RWPE1 (cell line): ENCODE results near the gene TRDN.

Source experiments
- CTCF ChIA-PET: fragments of 350-600 bp; sonication (Branson Sonifier 250); formaldehyde crosslinking; extraction: SDS; loops from one replicate; lab custom pipeline; 2021; lab: Yijun Ruan, JAX
- POLR2A ChIA-PET: fragments of 400-600 bp; formaldehyde crosslinking; extraction: SDS; loops from one replicate; lab custom pipeline; 2020; ENCODE audit warnings: antibody characterized with exemption; ENCODE audit not compliant: low non-redundant PET; lab: Yijun Ruan, JAX
- DNase-seq: peaks from one replicate; pipeline ENCODE4 v3.0.0; 2012; ENCODE audit warnings: low spot score
- H3K27ac ChIP-seq: fragments of 450-650 bp; 2 replicates; pipeline ENCODE4 v1.5.1; 2017
- TF ChIP-seq, protein P1 (sequence below): fragments of 450-650 bp; conservative IDR thresholded peaks from 2 replicates; pipeline ENCODE4 v1.5.1; 2017; ENCODE audit warnings: low read depth, mild to moderate bottlenecking

Gene TRDN

DNA sequence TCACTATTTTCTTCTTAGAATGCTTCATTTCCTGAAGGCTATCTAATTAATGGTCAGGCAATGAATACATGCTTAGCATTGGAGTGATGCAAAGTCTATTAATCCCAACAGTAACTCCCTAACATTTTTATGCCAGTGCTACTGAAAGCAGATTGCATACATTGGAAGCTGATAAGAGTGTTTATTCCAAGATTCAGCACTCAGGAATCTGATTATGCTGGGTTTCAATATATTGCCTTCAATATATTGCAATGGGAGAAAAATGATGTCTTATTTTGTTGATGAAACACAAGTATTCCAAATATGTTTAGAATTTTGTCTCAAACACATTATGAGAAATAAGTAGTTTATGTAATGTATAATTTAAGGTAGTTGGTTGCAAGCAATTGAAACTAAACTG lies 26.7 kb upstream of the TRDN start:
- H3K27ac ChIP-seq = no peak overlapping the region
- TF ChIP-seq, protein P1, sequence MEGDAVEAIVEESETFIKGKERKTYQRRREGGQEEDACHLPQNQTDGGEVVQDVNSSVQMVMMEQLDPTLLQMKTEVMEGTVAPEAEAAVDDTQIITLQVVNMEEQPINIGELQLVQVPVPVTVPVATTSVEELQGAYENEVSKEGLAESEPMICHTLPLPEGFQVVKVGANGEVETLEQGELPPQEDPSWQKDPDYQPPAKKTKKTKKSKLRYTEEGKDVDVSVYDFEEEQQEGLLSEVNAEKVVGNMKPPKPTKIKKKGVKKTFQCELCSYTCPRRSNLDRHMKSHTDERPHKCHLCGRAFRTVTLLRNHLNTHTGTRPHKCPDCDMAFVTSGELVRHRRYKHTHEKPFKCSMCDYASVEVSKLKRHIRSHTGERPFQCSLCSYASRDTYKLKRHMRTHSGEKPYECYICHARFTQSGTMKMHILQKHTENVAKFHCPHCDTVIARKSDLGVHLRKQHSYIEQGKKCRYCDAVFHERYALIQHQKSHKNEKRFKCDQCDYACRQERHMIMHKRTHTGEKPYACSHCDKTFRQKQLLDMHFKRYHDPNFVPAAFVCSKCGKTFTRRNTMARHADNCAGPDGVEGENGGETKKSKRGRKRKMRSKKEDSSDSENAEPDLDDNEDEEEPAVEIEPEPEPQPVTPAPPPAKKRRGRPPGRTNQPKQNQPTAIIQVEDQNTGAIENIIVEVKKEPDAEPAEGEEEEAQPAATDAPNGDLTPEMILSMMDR = no peak
- ChIA-PET POLR2A (no interaction called here), CTCF (no interaction called here)
- DNase-seq = no peak

DNA sequence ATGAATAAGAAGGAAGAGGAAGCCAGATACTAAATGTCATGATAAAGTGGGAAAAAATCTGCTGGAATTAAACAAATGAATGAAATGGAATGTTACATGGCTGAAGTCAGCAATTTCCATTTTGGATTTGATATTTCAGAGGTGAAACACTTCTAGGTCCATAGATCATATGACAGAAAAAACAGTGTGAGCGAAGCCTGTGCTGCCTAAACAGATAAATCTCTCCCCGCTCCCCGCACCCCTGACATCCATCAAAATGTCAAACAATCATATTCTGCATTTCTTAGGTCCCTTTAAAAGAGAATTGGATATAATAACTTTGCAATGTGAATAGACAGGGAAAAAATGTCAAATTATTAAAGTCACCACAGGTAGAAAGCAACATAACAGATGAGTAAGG lies 26.0 kb upstream of the TRDN start:
- ChIA-PET CTCF (no interaction called here), POLR2A (no interaction called here)
- no peak overlapping the region for H3K27ac ChIP-seq
- DNase-seq = no peak
- TF ChIP-seq, protein P1 = no peak

DNA sequence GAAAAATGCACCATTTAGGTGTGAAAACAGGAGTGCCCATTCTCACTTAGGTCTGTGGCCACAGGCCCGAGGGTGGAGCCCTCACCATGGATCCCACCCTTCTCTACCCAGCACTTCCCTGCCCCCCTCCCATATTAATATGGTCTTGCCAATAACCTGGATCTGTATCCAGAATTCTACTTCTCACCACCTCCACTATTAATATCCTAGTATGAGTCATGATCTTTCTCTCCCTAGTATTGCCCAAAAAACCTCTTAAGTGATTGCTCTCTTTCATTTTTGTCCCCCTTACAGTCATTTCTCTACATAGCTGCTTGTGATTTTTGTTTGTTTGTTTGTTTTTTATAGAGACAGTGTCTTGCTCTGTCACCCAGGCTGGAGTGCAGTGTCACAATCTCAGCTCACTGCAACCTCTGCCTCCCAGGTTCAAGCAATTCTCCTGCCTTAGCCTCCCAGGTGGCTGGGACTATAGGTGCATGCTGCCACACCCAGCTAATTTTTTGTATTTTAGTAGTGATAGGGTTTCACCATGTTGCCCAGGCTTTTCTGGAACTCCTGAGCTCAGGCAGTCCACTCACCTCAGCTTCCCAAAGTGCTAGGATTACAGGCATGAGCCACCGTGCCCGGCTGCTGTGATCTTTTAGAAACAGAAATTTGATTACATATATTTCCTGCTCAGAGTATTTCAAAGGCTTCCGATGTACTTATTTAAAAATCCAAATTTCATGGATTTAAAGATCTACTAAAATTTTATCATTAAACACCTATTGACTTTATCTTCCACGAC lies 24.5 kb upstream of the TRDN start:
- no peak overlapping the region for H3K27ac ChIP-seq
- POLR2A ChIA-PET = no interaction called here
- no peak for DNase-seq
- TF ChIP-seq, protein P1 = no peak
- CTCF ChIA-PET = no interaction called here

DNA sequence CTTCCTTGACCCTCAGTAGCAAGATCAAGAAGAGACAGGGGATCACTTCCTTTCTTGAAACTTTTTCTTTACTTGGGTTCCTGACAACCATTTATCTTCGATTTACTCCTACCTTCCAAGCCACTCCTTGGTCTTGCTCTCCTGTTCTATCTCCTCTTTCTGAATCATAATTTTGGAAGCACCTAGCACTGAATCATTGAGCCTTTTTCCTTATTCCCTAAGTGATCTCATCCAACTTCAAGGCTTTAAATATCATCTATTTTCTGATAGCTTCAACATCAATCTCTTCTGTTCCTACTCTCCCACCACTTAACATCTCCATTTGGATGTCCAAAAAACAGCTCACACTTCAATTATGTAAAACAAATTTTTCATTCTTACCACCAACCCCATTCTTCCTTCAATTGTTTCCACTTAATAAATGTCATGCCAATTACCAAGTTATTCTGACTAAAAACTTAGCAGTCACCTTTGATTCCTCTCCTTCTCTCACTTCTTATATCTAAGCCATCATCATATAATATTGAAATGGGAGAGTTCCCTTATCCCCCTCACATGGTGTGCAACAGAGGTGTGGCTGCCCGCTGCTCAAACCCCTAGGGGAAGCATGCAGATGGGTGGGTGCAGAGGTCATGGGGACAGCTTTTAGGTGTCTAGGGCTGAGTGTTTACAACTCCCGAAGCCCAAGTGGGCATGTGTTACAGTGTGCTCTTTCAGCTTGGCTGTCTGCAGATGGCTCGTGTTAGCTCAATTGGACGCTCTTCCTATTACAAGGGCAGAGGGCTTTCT lies 23.4 kb upstream of the TRDN start:
- TF ChIP-seq, protein P1 = no peak
- no peak for DNase-seq
- H3K27ac ChIP-seq = no peak overlapping the region
- POLR2A ChIA-PET = no interaction called here
- CTCF ChIA-PET = no interaction called here

DNA sequence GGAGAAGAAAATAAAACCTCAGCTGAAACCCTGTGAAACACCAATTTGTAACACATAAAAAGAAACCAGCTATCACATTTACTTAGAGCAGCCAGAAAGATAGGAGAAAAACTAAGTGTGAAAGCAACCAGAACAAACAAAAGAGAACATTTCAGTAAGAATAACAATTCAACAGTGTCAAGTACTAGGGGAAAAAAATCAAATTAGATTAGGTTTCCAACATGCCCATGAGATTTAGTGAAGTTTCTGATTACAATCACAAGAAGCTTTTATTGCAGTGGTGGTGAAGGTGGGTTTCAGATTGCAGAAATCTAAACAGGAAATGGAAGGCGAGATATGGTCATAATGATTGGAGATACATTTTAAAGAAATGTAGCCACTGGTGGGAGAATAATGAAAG lies 22.1 kb upstream of the TRDN start:
- CTCF ChIA-PET = interaction anchor here (0.6 kb wide), 1 partner anchor 110 kb away, joined by 4 read pairs; no protein-coding TSS in a partner anchor
- TF ChIP-seq, protein P1 = no peak
- DNase-seq = no peak
- POLR2A ChIA-PET = no interaction called here
- no peak overlapping the region for H3K27ac ChIP-seq

DNA sequence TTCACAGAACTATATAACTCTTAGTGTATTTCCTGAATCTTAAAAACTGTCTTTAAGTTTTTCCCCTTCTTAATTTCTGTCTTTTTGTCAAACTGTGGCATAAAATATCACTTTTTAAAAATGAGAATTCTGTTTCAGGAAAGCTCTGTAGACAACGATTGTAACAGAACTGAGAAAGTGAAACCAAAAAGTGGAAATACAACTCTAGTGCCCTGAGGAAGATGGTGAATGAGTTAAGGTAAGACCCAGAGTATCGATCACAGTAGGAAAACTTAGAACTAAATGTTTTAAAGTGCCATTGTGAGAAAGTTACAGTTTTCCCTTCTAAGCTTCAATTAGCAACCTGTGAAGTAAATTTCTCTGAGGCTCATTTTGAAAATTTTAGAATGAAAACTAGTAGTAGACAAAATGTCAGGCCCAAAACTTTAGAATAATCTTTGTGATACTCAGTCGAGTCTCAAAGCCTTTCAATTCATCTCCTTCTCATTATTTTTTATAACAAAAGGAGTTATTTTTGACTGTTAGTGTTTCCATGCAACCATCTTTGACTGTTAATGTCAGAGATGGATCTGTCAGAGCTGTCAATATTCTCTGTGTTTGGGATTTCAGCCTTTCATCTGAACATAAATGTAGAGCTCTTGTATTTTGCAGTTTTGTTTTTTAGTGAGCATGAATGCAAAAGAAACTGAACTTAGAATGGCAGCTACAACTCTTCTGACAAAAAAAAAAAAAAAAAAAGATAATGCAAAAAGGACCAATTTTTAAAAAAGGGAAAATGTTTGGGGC lies 19.0 kb upstream of the TRDN start:
- TF ChIP-seq, protein P1 = no peak
- ChIA-PET POLR2A (no interaction called here), CTCF (interaction anchor here (0.6 kb wide), 2 partner anchors 37 to 50 kb away, joined by 3 to 5 read pairs; no protein-coding TSS in a partner anchor)
- no peak overlapping the region for H3K27ac ChIP-seq
- no peak for DNase-seq
